HG02938 (cell line): ENCODE data around the gene SRRT.
"Not testable (repeated sequence)": the region's sequence is repeated elsewhere in the genome, so short reads cannot be mapped to it uniquely, and the experiment has no call there.

Experiments used
- ATAC-seq: cut with Tn5 transposase; IDR thresholded peaks from one replicate; pipeline ENCODE4 v1.9.1; 2021; ENCODE audit warnings: mild to moderate bottlenecking, moderate library complexity; ENCODE audit not compliant: unreplicated experiment

The SRRT gene

DNA sequence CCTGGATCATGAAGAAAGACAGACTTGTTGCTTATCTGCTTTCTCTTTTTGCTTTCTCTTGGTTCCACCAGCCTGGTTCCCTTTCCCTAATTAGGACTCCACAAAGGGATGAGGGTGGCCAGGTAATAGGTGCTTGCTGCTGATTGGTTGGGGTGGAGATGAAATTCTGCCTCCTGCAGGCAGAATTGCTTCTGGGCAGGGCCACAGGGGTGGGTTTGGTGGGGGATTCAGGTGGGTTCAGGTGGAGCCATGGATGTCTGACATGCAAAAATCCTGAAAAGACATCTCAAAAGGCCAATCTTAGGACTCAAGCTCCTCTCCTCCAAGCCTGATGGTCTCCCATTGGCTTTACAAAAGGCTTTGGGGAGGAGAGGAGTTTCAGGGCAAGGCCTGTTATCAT, 46.1 kb downstream of the SRRT start:
- ATAC-seq: no peak

DNA sequence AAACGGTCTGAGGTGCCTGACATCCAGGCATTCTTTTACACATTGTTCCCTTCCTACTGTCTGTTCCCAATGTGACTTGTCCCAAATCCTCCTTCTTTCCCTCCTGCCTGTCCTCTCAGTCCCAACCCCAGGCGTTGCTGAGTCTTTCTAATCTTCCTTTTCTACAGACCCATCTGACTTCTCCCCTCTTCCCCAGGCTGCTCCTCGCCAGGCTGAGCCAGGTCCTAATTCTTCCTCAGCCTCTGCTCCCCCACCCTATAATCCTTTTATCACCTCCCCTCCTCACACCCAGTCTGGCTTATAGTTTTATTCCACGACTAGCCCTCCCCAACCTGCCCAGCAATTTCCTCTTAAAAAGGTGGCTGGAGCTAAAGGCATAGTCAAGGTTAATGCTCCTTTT, 48.7 kb downstream of the SRRT start:
- ATAC-seq: not testable (repeated sequence)

GRCh38 chr7:100929808-100930174, 54.9 kb downstream of the SRRT start:
- ATAC-seq: no peak

DNA sequence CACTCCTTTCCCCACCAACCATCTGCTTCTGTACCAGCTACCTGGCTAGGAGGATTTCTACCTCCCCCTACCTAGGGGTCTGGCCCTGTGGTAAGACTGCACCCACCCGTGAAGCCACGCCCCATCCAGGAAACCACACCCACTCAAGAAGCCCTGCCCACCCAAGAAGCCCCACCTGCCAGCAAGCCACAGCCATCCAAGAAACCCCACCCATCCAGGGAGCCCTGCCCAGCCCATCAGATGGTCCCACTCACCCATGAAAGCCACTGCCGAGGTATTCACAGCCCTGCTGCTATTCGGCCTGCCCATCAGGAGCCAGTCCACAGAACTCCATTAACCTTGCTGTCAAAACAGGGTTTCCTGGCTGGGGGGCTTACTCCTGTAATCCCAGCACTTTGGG, 58.8 kb downstream of the SRRT start:
- no peak for ATAC-seq

- ATAC-seq: not testable (repeated sequence)
These were observed 60.5 kb downstream of the SRRT start for GRCh38 chr7:100935381-100935780.

DNA sequence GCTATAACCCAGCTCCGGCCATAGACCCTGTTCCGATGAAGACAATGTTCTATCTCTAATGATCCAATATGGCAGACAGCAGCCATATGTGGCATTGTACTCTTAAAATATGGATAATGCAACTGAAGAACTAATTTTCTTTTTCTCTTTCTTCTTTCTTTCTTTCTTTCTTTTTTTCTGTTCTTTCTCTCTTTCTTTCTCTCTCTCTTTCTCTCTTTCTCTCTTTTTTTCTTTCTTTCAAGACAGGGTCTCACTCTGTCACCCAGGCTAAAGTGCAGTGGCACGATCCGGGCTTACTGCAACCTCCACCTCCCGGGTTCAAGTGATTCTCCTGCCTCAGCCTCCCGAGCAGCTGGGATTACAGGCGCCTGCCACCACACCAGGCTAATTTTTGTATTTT, 61.3 kb downstream of the SRRT start:
- not testable (repeated sequence) for ATAC-seq
